IMR-90 (cell line): ENCODE data around the gene CCDC171.

Experiments
- BHLHE40 ChIP-seq: fragments of 150-350 bp; IDR thresholded peaks from 2 replicates; pipeline ENCODE4 v1.6.1; 2016; ENCODE audit warnings: mild to moderate bottlenecking, low read depth, low read length
- CEBPB ChIP-seq: IDR thresholded peaks from 2 replicates; pipeline ENCODE4 v1.6.1; 2012; ENCODE audit warnings: low read depth, low read length, improper control_type of control experiment
- CHD1 ChIP-seq: IDR thresholded peaks from 2 replicates; pipeline ENCODE4 v1.6.1; 2012; ENCODE audit warnings: low read depth, low read length, improper control_type of control experiment
- CTCF ChIP-seq: conservative IDR thresholded peaks from 2 replicates; pipeline ENCODE4 v1.5.1; 2012; ENCODE audit warnings: mild to moderate bottlenecking, low read depth, low read length, improper control_type of control experiment
- FOS ChIP-seq: fragments of 150-350 bp; IDR thresholded peaks from 2 replicates; pipeline ENCODE4 v1.6.1; 2016; ENCODE audit warnings: low read depth, low read length
- MAFK ChIP-seq: IDR thresholded peaks from 2 replicates; pipeline ENCODE4 v1.6.1; 2012; ENCODE audit warnings: low read depth, low read length, improper control_type of control experiment
- MAZ ChIP-seq: IDR thresholded peaks from 2 replicates; pipeline ENCODE4 v1.6.1; 2012; ENCODE audit warnings: low read depth, mild to moderate bottlenecking, low read length, improper control_type of control experiment, moderate library complexity, borderline replicate concordance
- MXI1 ChIP-seq: IDR thresholded peaks from 2 replicates; pipeline ENCODE4 v1.6.1; 2012; ENCODE audit warnings: low read depth, mild to moderate bottlenecking, low read length, moderate library complexity, borderline replicate concordance
- NFE2L2 ChIP-seq: fragments of 150-350 bp; IDR thresholded peaks from 2 replicates; pipeline ENCODE4 v1.6.1; 2016; ENCODE audit warnings: low read depth, mild to moderate bottlenecking, low read length
- POLR2A ChIP-seq: IDR thresholded peaks from 2 replicates; pipeline ENCODE4 v1.6.1; 2012; ENCODE audit warnings: mild to moderate bottlenecking, low read depth, low read length
- RAD21 ChIP-seq: IDR thresholded peaks from 2 replicates; pipeline ENCODE4 v1.6.1; 2012; ENCODE audit warnings: low read length, improper control_type of control experiment
- RFX5 ChIP-seq: IDR thresholded peaks from 2 replicates; pipeline ENCODE4 v1.8.0; 2012; ENCODE audit warnings: low read depth, mild to moderate bottlenecking, low read length, moderate library complexity
- SMC3 ChIP-seq: fragments of 150-350 bp; IDR thresholded peaks from 2 replicates; pipeline ENCODE4 v1.6.1; 2016; ENCODE audit warnings: low read depth, mild to moderate bottlenecking, antibody characterized with exemption, low read length, moderate library complexity
- USF2 ChIP-seq: fragments of 150-350 bp; IDR thresholded peaks from 2 replicates; pipeline ENCODE4 v1.6.1; 2017; ENCODE audit warnings: mild to moderate bottlenecking, antibody characterized with exemption, low read length, low read depth

GRCh38 chr9:15584379-15584778 is 31.5 kb downstream of the CCDC171 start:
- TF ChIP-seq CTCF = no peak
- TF ChIP-seq NFE2L2 = no peak
- TF ChIP-seq POLR2A = no peak
- no peak for TF ChIP-seq RFX5
- no peak for TF ChIP-seq CEBPB
- no peak for TF ChIP-seq FOS
- no peak for TF ChIP-seq CHD1
- TF ChIP-seq RAD21 = no peak
- TF ChIP-seq SMC3 = no peak
- TF ChIP-seq USF2 = no peak
- no peak for TF ChIP-seq MAFK
- no peak for TF ChIP-seq BHLHE40
- no peak for TF ChIP-seq MAZ
- TF ChIP-seq MXI1 = no peak
